HG03095 (cell line): Measurements from ENCODE around the gene SLC6A3.
"Not testable (repeated sequence)": the region's sequence is repeated elsewhere in the genome, so short reads cannot be mapped to it uniquely, and the experiment has no call there.

Experiments
- ATAC-seq: cut with Tn5 transposase; IDR thresholded peaks from one replicate; pipeline ENCODE4 v1.9.1; 2021; ENCODE audit warnings: moderate library complexity; ENCODE audit not compliant: unreplicated experiment

Gene SLC6A3

DNA sequence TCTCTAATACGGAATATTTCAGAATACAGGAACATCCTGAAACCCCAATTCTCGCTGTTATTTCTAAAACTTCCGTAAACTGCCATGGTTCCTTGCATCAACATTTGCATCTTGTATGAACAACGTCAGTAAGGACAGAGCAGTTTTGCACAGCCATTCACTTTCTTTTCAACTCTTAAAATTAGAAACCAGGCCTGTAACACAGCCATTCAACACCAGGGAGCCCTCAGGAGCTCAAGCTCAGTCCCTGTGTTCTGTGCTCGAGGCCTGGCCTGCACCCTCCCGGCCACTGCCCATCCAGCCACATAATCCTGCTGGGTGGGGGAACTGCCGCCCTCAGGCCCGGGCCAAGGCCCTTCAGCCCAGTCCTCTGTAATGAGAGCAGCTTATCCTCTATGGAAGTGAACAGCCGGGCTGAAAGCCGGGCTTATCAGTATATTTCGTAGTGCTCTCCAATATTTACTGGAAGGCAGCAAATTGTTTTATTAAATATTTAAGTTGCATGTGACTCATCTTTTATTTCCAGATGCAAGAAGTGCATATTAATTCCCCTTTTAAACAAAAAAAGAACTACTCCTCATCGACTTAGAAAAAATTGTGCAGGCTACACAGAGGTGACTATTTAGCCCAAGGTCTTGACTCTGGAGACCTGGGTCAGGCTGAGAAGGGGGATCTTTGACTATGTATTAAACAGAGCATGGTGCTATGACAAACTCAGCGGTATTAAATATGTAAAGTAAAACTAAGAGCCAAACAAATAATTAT lies 33.2 kb upstream of the SLC6A3 start:
- ATAC-seq = no peak

- ATAC-seq = no peak
Observed at GRCh38 chr5:1477341-1477740, 32.1 kb upstream of the SLC6A3 start.

GRCh38 chr5:1476967-1477310 lies 31.7 kb upstream of the SLC6A3 start:
- no peak for ATAC-seq

- no peak for ATAC-seq
Observed at GRCh38 chr5:1476181-1476966, 31.1 kb upstream of the SLC6A3 start.

DNA sequence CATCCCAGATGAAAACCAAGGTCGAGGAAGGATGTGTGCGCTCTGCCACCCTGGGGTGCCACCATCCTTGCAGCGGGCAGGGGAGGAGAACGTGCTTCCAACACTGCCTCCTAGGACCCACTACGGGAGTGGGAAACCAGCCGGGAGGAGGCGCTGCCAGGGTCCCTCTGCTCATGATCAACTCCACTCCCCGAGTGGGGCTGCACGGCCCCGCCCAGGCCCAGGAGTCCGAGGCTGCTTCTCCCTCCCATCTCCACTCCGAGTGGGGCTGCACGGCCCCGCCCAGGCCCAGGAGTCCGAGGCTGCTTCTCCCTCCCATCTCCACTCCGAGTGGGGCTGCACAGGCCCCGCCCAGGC lies 30.3 kb upstream of the SLC6A3 start:
- ATAC-seq = not testable (repeated sequence)

DNA sequence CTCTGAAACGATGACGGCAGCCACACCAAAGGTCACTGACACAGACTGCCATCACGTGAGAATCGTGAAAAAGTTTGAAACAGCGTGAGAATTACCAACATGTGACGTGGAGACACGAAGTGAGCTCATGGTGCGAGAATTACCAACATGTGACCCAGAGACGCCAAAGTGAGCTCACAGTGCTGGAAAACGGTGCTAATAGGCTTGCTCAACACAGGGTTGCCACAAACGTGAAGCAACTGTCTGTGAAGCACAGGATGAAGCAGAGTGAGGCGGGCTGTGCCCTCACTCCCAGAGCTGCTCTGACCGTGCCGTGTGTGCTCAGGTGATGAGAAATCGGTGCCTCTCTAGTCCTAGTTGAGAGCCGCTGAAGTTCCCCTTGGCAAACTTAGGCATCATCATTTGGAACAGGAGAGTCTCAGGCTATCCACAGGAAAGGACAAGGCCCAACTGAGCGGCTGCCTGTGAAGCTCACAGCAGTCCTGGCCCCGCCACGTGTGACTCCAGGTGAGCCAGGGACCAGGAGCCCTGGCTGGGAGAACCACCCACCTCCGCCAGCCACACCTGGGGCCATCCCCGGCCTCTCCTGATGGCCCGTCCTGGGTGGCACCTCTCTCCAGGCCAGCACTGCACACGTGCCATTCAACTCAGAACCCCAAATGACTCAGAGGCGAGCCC lies 29.8 kb upstream of the SLC6A3 start:
- no peak for ATAC-seq

GRCh38 chr5:1474183-1474839 lies 29.1 kb upstream of the SLC6A3 start:
- no peak for ATAC-seq

DNA sequence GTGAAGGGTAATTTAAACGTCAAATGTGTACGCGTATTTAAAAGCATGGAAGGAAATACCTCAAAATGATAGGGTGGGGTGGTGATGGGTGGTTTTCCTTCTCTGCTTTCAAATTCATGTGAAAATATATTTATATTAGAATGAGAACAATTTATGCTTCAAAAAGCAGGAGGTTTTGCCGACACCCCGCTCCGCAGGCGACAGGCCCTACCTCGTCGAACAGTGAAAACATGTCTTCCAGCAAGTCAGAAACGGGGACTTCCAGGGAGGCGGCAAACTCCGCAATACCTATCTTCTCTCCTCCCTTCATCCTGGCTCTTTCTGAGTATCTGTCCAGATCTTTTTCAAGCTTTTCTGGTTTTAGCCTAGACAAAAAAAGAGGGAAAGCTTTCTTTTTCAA lies 28.5 kb upstream of the SLC6A3 start:
- ATAC-seq = no peak

DNA sequence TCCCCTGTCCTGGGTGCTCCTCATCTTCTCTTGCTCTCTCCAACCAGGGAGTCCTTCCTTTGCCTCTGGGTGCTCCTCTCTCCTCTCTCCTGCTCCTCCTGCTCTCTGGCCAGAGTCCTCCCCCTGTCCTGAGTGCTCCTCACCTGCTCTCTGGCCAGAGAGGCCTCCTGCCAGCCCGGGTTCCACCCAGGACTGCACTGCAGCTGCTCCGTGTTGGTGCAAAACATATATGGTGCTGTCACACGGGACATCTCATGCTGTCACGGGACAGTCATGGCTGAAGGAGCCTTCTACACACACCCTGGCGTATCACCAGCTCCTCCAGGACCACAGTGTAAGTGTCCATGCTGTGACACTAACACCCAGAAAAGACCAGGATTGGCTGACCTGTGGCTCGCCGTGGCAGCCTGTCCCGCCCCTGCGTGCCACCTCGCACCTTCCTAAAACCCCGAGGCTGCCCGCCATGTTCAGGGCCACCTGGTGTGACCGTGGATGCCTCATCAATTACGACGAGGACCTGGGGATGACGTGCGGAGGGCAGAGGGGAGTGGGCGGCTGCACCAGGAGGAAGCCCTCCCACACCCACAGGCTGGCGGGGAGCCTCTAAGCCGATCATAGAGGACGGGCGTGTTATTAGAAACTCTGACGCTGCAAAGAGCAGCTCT lies 27.9 kb upstream of the SLC6A3 start:
- ATAC-seq = no peak

DNA sequence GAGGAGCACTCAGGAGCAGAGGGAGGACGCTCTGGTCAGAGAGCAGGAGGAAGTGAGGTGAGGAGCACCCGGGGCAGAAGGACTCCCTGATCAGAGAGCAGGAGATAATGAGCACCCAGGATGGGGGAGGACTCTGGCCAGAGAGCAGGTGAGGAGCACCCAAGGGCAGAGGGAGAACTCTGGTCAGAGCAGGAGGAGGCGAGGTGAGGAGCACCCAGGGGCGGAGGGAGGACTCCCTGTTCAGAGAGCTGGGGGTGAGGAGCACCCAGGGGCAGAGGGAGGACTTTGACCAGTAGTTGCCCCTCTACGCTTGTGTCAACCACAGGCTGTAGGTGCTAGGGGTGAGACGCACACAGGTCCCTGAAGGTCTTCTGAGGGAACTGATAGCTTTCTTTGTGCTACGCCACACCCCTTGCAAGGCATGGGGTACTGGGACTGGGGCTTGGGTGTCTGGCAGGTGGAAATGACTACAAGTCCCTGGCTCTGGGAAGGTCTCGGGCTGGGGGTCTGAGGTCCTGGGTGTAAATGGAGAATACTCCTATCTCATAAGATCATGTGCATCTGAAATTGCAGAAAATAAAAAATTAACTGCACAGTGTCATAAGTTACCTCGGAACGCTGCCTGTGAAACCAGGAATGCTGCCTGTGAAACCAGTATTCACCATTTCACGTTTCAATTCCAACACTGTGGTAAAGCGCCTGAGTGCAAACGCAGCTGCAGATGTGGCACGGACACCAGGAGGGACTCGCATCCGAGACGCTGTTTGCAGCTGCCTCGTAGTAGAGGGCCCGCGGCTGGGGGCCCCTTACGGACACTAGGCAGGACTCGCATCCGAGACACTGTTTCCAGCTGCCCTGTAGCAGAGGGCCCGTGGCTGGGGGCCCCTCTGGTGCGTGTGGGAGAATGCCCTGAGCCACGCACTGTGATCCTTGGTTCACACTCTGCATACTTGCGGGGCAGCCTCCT lies 27.0 kb upstream of the SLC6A3 start:
- ATAC-seq = no peak

GRCh38 chr5:1471240-1471853 lies 26.1 kb upstream of the SLC6A3 start:
- no peak for ATAC-seq

GRCh38 chr5:1470762-1471211 lies 25.5 kb upstream of the SLC6A3 start:
- no peak for ATAC-seq

DNA sequence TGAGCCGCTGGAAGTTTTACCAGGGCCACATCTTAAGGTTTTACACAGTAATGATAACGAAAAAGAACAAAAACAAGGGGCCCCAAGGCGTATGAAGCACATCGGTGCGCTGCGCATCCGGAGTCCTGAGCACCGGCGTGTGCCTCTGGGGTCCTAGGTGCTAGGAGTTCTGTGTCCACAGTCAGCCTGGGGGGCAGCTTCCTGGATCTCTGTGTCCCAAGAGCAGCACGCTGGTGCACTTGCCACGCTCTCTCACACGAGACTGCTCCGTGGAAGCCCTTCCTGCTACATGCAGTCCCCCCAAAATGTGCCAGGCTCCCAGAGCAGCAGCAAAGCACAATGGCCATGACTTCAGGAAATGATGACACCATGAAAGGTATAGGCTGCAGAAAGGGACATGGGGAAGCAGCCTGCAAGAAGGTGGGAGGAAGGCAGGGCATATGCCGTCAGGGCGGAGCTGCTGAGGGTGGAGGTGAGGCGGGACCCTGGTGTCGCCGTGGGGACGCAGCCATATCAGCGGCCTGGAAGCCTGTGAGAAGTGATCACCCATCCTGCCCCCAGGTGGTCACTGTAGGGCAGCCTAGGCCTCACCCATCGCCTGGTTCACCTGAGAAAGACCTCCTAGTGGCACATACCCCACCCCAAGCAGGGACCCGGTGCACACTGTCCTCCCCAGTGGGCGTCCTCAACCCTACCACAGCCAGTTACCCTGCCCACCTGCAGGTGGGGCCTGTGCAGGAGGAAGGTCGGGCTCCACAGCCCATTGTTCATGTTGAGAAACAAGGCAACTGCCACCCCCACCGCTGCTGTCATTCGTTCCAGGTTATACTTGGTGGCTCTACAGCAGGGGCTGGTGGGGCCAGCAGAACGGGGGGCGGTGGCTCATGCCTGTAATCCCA lies 23.6 kb upstream of the SLC6A3 start:
- no peak for ATAC-seq

GRCh38 chr5:1468247-1468612 lies 23.0 kb upstream of the SLC6A3 start:
- ATAC-seq = no peak

DNA sequence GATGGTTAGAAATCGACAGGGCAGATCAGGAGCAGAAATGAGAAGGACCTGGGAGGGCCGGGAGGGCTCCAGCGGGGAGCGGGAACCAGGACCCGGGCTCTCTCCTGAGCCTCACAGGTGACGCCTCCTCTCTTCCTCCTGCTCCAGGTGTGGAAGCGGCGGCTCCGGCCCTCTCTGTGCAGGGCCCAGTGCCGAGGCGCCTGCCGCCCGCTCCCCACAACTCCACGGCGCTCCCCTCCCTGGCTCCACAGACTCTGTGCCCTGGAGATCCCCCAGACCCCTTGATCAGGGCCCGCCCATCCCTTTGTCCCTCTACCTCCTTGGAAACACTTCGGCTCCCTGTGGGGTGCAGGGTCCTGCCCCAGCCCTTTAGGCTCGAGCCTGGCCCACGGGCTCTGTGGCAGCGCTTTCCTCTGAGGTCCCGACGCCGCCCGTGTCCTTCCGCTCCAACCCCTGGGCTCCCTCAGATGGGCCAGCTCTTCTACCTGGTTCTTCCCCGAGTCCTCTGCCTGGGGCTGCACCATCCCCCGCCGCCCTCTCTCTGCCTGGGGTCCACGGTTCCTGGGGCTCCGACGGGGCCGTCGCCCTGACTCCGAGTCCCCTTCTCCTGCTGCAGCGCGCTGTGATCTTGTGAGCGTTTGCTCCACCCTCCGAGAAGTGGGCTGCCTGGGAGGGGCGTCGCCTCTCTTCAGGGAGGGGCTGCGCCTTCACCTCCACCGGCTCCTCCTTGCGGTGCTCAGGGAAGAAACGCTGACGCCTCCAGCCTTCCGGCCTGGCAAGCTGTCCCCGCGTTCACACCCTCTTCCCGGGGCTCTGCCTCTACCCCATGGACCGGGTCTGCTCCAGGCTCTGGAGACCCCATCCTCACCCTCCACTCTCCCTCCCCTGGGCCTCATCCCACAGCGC lies 22.4 kb upstream of the SLC6A3 start:
- ATAC-seq = no peak

GRCh38 chr5:1466631-1467265 lies 21.5 kb upstream of the SLC6A3 start:
- ATAC-seq = no peak

- no peak for ATAC-seq
Observed at GRCh38 chr5:1465966-1466471, 20.8 kb upstream of the SLC6A3 start.
